AG10803 (cell line): Measurements from ENCODE around the gene BLVRB.
A peak's percentile ranks its signal among the peaks of the same experiment; 100 is the strongest.
"Not testable (repeated sequence)": the region's sequence is repeated elsewhere in the genome, so short reads cannot be mapped to it uniquely, and the experiment has no call there.

Source experiments
- DNase-seq: peaks from one replicate; pipeline ENCODE4 v3.0.0; 2010; ENCODE audit warnings: low read depth
- H3K4me3 ChIP-seq: 2 replicates; pipeline ENCODE4 v1.5.1; 2011; ENCODE audit warnings: mild to moderate bottlenecking, low read length, control low read depth
- TF ChIP-seq, protein P1 (sequence below): conservative IDR thresholded peaks from 2 replicates; pipeline ENCODE4 v1.5.1; 2011; ENCODE audit warnings: mild to moderate bottlenecking, low read length, control low read depth, inconsistent platforms

Gene BLVRB

DNA sequence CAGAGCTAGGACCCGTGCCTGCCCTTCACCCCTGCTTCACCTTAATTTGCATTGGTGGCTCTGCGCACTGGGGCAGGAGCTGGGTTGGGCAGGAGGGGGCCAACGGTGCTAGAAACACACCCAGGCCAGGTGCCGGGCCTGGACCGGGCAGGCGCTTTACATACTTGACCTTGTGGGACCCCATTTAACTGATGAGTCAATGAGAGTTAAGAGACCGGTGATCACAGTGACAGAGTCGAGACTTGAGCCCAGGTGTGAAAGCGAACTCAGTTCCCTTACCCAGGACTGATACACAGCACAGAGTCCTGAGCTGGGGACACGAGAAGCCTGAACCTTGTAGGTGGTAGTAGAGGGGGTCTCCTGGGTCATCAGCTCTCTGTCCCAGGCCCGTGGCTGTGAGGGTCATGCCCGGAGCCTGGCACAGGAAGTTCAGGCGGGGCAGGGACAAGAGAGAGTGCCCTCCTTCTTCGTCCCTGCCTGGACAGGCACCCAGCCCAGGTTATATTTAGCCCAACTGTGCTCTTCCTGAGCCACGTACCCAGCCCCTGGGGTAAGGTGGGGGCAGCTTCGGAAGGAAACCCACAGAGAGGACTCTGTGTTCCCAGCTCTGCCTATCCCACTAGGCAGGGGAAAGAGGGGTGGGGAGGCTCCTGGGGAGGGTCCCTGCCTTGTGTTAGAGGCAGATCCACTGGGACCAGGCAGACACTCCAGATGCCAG is 54.3 kb downstream of the BLVRB start:
- TF ChIP-seq, protein P1, sequence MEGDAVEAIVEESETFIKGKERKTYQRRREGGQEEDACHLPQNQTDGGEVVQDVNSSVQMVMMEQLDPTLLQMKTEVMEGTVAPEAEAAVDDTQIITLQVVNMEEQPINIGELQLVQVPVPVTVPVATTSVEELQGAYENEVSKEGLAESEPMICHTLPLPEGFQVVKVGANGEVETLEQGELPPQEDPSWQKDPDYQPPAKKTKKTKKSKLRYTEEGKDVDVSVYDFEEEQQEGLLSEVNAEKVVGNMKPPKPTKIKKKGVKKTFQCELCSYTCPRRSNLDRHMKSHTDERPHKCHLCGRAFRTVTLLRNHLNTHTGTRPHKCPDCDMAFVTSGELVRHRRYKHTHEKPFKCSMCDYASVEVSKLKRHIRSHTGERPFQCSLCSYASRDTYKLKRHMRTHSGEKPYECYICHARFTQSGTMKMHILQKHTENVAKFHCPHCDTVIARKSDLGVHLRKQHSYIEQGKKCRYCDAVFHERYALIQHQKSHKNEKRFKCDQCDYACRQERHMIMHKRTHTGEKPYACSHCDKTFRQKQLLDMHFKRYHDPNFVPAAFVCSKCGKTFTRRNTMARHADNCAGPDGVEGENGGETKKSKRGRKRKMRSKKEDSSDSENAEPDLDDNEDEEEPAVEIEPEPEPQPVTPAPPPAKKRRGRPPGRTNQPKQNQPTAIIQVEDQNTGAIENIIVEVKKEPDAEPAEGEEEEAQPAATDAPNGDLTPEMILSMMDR: no peak
- no peak overlapping the region for H3K4me3 ChIP-seq
- DNase-seq: no peak

DNA sequence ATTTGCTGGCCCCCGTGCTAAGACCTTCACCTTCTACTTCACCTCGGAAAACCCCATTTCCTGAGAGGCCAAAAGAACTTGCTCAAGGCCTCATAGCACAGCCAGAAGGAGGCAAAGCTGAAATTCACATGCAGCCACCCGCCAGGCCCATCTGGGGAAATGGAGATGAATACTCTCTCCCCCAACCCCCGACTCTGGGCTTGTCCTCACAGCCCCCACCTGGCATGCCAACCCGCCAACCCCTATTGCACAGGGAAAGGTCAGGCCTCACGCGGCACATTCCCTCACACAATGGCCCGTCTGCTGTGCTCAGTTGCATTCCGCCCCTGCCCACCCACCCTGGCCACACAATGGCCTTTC is 55.5 kb downstream of the BLVRB start:
- H3K4me3 ChIP-seq: no peak overlapping the region
- DNase-seq: no peak
- TF ChIP-seq, protein P1: no peak

DNA sequence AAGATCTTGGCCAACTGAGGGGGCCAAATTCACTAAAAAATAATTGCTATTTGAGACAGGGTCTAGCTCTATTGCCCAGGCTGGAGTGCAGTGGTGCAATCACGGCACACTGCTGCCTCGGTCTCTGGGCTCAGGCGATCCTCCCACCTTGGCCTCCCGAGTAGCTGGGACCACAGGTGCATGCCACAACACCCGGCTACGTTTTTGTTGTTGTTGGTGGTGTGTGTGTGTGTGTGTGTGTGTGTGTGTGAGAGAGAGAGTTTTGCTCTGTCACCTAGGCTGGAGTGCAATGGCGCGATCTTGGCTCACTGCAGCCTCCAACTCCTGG is 57.0 kb downstream of the BLVRB start:
- not testable (repeated sequence) for DNase-seq, H3K4me3 ChIP-seq

- TF ChIP-seq, protein P1: no peak
- H3K4me3 ChIP-seq: no peak overlapping the region
- no peak for DNase-seq
These were observed 57.6 kb downstream of the BLVRB start for GRCh38 chr19:40407714-40408597.

- peak overlapping the region; percentile 65 for H3K4me3 ChIP-seq
- TF ChIP-seq, protein P1: no peak
- peak; percentile 87 for DNase-seq
These were observed 62.1 kb downstream of the BLVRB start for GRCh38 chr19:40403262-40403984.

DNA sequence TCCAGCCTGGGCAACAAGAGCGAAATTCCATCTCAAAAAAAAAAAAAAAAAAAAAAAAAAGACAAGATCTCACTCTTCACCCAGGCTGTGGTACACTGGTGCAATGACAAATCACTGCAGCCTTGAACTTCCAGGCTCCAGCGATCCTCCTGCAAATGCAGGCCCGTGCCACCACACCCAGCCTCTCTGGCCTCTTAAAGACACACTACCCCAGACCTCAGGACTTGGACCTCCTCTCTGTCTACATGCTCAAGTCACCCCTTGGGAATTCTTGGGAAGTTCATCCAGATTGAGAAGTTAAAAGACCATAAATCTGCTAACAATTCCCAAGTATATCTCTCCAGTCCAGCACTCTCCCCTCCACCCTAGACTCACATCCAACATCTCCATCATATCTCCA is 65.0 kb downstream of the BLVRB start:
- H3K4me3 ChIP-seq: no peak overlapping the region
- TF ChIP-seq, protein P1: no peak
- peak; percentile 37 for DNase-seq

DNA sequence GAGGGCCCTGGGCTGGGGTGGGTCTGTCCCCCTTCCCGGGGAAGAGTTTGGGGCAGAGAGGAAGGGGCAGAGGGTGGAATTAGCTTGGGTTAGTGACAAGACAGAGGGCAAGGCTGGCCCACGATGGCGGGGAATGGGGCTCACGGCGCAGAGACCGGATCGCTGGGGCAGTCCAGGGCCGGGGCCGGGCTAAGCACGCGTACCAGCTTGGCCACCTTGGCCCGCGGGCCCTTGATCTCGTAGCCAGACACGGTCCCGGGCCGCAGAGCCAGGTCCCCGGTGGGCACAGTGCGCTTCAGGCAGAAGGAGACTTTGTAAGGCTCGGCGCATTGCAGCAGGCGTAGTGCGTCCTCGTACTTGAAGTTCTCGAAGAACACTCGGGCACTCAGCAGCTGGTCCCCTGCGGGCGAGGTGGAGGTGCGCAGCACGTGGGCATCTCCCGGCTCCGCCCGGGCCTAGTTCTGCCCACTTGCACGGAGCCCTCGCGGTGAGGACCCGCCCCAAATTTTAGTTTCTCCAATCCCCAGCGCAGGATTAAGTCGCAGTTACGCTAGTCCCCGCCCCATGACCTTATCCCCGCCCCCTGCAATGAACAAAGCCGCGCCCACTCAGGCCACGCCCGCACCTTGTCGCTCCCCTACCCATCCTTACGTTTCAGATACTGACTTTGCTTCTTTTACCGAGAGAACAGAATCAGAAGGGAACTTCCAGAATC is 67.0 kb downstream of the BLVRB start:
- no peak for DNase-seq
- TF ChIP-seq, protein P1: no peak
- H3K4me3 ChIP-seq: no peak overlapping the region
